ENCODE measurements around the gene UPK2. TPM values are rescaled to one million over a fixed set of nuclear protein-coding genes. Genes with fewer than 3 reads are reported as not detected.

UPK2 gene
- total and polyA plus RNA-seq, 2 of the 13 experiments (the other 11 are each of a cell fraction or from before 2014, with no cell fraction given): not detected

GRCh38 chr11:118917481-118918127 lies 38.5 kb upstream of the UPK2 start (continued):
- TF ChIP-seq ZNF781 (CRISPR knock-in tag; IDR thresholded peaks at IDR 0.05; ENCODE audit: borderline replicate concordance, not compliant biosample characterization) (no peak), ZNF333 (CRISPR knock-in tag; IDR thresholded peaks at IDR 0.05; ENCODE audit: borderline replicate concordance) (no peak), HMG20B (CRISPR knock-in tag; conservative IDR thresholded peaks at IDR 0.05) (0 out of 2 replicates have a peak, but pooled peaks have one; percentile 9), ELF4 (CRISPR knock-in tag; IDR thresholded peaks at IDR 0.05; ENCODE audit: borderline replicate concordance) (no peak), ZNF883 (CRISPR knock-in tag; IDR thresholded peaks at IDR 0.05; ENCODE audit: not compliant biosample characterization) (no peak), ZNF672 (CRISPR knock-in tag; IDR thresholded peaks at IDR 0.05) (no peak), PAX8 (CRISPR knock-in tag; IDR thresholded peaks at IDR 0.05; ENCODE audit: borderline replicate concordance) (no peak), NFATC3 (CRISPR knock-in tag; IDR thresholded peaks at IDR 0.05) (no peak), TBX3 (IDR thresholded peaks at IDR 0.05; ENCODE audit: borderline replicate concordance) (no peak), ZNF317 (CRISPR knock-in tag; IDR thresholded peaks at IDR 0.05) (no peak), ZNF263 (CRISPR knock-in tag; IDR thresholded peaks at IDR 0.05) (peak; percentile 36), TRIM24 (CRISPR knock-in tag; IDR thresholded peaks at IDR 0.05) (no peak), RBM39 (IDR thresholded peaks at IDR 0.05; ENCODE audit: low read depth, low read length, poor library complexity, severe bottlenecking) (peak; percentile 27), RFXANK (CRISPR knock-in tag; IDR thresholded peaks at IDR 0.05) (no peak), ZNF589 (CRISPR knock-in tag; conservative IDR thresholded peaks at IDR 0.05) (0 out of 2 replicates have a peak, but pooled peaks have one; percentile 28), ZNF18 (CRISPR knock-in tag; IDR thresholded peaks at IDR 0.05; ENCODE audit: insufficient replicate concordance) (no peak), TEAD3 (CRISPR knock-in tag; optimal IDR thresholded peaks at IDR 0.05; ENCODE audit: borderline replicate concordance) (peak; percentile 13)
- TF ChIP-seq, protein P1, sequence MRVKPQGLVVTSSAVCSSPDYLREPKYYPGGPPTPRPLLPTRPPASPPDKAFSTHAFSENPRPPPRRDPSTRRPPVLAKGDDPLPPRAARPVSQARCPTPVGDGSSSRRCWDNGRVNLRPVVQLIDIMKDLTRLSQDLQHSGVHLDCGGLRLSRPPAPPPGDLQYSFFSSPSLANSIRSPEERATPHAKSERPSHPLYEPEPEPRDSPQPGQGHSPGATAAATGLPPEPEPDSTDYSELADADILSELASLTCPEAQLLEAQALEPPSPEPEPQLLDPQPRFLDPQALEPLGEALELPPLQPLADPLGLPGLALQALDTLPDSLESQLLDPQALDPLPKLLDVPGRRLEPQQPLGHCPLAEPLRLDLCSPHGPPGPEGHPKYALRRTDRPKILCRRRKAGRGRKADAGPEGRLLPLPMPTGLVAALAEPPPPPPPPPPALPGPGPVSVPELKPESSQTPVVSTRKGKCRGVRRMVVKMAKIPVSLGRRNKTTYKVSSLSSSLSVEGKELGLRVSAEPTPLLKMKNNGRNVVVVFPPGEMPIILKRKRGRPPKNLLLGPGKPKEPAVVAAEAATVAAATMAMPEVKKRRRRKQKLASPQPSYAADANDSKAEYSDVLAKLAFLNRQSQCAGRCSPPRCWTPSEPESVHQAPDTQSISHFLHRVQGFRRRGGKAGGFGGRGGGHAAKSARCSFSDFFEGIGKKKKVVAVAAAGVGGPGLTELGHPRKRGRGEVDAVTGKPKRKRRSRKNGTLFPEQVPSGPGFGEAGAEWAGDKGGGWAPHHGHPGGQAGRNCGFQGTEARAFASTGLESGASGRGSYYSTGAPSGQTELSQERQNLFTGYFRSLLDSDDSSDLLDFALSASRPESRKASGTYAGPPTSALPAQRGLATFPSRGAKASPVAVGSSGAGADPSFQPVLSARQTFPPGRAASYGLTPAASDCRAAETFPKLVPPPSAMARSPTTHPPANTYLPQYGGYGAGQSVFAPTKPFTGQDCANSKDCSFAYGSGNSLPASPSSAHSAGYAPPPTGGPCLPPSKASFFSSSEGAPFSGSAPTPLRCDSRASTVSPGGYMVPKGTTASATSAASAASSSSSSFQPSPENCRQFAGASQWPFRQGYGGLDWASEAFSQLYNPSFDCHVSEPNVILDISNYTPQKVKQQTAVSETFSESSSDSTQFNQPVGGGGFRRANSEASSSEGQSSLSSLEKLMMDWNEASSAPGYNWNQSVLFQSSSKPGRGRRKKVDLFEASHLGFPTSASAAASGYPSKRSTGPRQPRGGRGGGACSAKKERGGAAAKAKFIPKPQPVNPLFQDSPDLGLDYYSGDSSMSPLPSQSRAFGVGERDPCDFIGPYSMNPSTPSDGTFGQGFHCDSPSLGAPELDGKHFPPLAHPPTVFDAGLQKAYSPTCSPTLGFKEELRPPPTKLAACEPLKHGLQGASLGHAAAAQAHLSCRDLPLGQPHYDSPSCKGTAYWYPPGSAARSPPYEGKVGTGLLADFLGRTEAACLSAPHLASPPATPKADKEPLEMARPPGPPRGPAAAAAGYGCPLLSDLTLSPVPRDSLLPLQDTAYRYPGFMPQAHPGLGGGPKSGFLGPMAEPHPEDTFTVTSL (CRISPR knock-in tag; IDR thresholded peaks at IDR 0.05; ENCODE audit: borderline replicate concordance): no peak
- TF ChIP-seq, protein P2, sequence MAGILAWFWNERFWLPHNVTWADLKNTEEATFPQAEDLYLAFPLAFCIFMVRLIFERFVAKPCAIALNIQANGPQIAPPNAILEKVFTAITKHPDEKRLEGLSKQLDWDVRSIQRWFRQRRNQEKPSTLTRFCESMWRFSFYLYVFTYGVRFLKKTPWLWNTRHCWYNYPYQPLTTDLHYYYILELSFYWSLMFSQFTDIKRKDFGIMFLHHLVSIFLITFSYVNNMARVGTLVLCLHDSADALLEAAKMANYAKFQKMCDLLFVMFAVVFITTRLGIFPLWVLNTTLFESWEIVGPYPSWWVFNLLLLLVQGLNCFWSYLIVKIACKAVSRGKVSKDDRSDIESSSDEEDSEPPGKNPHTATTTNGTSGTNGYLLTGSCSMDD (CRISPR knock-in tag; IDR thresholded peaks at IDR 0.05): no peak
- TF ChIP-seq, protein P3, sequence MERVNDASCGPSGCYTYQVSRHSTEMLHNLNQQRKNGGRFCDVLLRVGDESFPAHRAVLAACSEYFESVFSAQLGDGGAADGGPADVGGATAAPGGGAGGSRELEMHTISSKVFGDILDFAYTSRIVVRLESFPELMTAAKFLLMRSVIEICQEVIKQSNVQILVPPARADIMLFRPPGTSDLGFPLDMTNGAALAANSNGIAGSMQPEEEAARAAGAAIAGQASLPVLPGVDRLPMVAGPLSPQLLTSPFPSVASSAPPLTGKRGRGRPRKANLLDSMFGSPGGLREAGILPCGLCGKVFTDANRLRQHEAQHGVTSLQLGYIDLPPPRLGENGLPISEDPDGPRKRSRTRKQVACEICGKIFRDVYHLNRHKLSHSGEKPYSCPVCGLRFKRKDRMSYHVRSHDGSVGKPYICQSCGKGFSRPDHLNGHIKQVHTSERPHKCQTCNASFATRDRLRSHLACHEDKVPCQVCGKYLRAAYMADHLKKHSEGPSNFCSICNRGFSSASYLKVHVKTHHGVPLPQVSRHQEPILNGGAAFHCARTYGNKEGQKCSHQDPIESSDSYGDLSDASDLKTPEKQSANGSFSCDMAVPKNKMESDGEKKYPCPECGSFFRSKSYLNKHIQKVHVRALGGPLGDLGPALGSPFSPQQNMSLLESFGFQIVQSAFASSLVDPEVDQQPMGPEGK (CRISPR knock-in tag; IDR thresholded peaks at IDR 0.05): peak; percentile 78

Measured in HepG2 (cell line).